ENCODE data around the gene IQSEC1. TPM values are rescaled to one million over a fixed set of nuclear protein-coding genes. Genes with fewer than 3 reads are reported as not detected.

The IQSEC1 gene
- total and polyA plus RNA-seq, 10 of the 15 experiments (the other 5 are each of a cell fraction or from before 2014, with no cell fraction given): 0.92 to 55.2 (median 8.5) TPM

GRCh38 chr3:13057282-13058040 is 15.8 kb downstream of the IQSEC1 start (continued):
- TF ChIP-seq SMAD1 (IDR thresholded peaks at IDR 0.05; ENCODE audit: low read depth, partially characterized antibody) (no peak), KAT2A (conservative IDR thresholded peaks at IDR 0.05; ENCODE audit: control insufficient read depth, low read depth, low read length) (no peak)

- SMC1A ChIA-PET (ENCODE audit: uncharacterized antibody, unreplicated experiment): interaction anchor here (1.2 kb wide), 1 partner anchor 10 kb away, joined by 3 read pairs; no protein-coding TSS in a partner anchor
- H3K9me3 ChIP-seq (replicated peaks; ENCODE audit: control insufficient read depth, insufficient read depth, low read length): no peaks in the 10 kb centered on the region
- H3K36me3 ChIP-seq (ENCODE audit: control insufficient read depth in 2 of 2, insufficient read depth in 2 of 2, low read length in 1 of 2): no peaks in the 10 kb centered on the region; a peak in 1 of 4 replicates
- no peaks in the 10 kb centered on the region for H4K20me1 ChIP-seq (ENCODE audit: control insufficient read depth, insufficient read depth)
- BruUV-seq (replicated peaks): no TSS peak
- H3K27ac ChIP-seq (ENCODE audit: control insufficient read depth, insufficient read depth): no peak overlapping the region
- H3K9ac ChIP-seq (ENCODE audit: control insufficient read depth, insufficient read depth, low read length): no peak overlapping the region
- intact Hi-C loops (cut with micrococcal nuclease; ENCODE audit: unreplicated experiment): no loop called here
- no peaks in the 10 kb centered on the region for H3K4me1 ChIP-seq (ENCODE audit: control insufficient read depth, insufficient read depth, low read length)
- H3K27me3 ChIP-seq (replicated peaks in 1 of 2; ENCODE audit: control insufficient read depth in 2 of 2, insufficient read depth in 2 of 2, low read length in 1 of 2): no peaks in the 10 kb centered on the region
- CTCF ChIA-PET: no interaction called here
- no peak overlapping the region for H3K4me3 ChIP-seq
- in situ Hi-C loops (cut with MboI): no loop called here
- FAIRE-seq (no peak), DNase-seq (ENCODE audit: low read depth, low spot score) (no peak), ATAC-seq (no peak)
- H2AFZ ChIP-seq (ENCODE audit: control insufficient read depth, low read depth, low read length): no peak overlapping the region
- no peak overlapping the region for H3K4me2 ChIP-seq (ENCODE audit: control insufficient read depth, insufficient read depth)
- POLR2A ChIA-PET: no interaction called here
- WGBS (ENCODE audit: insufficient coverage, insufficient replicate concordance, low lambda C conversion rate, missing lambda C conversion rate): 78% methylated on average over 6 of the region's 7 CpGs
- RAD21 ChIA-PET (ENCODE audit: unreplicated experiment): no interaction called here
- no peaks in the 10 kb centered on the region; the same call in 1 of the 2 replicates for H3K79me2 ChIP-seq (ENCODE audit: control insufficient read depth, insufficient read depth, low read length)
- no peak for TF ChIP-seq BCL3 (IDR thresholded peaks at IDR 0.05; ENCODE audit: borderline replicate concordance, insufficient read depth, low read depth, low read length, poor library complexity, severe bottlenecking)
- no peak for TF ChIP-seq E4F1 (IDR thresholded peaks at IDR 0.05; ENCODE audit: borderline replicate concordance, partially characterized antibody)
- TF ChIP-seq USF1 (IDR thresholded peaks at IDR 0.05; ENCODE audit: borderline replicate concordance, extremely low read length, insufficient read depth, low read depth, low read length): no peak
- no peak for TF ChIP-seq CEBPB (IDR thresholded peaks at IDR 0.05; ENCODE audit: borderline replicate concordance in 1 of 2, low read depth in 2 of 2, low read length in 2 of 2)
- no peak for TF ChIP-seq EED (IDR thresholded peaks at IDR 0.05; ENCODE audit: low read depth)
- no peak for TF ChIP-seq BMI1 (IDR thresholded peaks at IDR 0.05; ENCODE audit: borderline replicate concordance)
- no peak for TF ChIP-seq NR2C2 (IDR thresholded peaks at IDR 0.05; ENCODE audit: borderline replicate concordance, control insufficient read depth, insufficient read length, low read depth)
- TF ChIP-seq NFYA (IDR thresholded peaks at IDR 0.05; ENCODE audit: borderline replicate concordance, low read depth, low read length): no peak
- no peak for TF ChIP-seq CHD4 (IDR thresholded peaks at IDR 0.05)
- no peak for TF ChIP-seq RAD21 (IDR thresholded peaks at IDR 0.05; ENCODE audit: insufficient read depth, low read depth, low read length)
- TF ChIP-seq ZNF207 (IDR thresholded peaks at IDR 0.05; ENCODE audit: borderline replicate concordance): no peak
- TF ChIP-seq LARP7 (IDR thresholded peaks at IDR 0.05): no peak
- TF ChIP-seq RCOR1 (conservative IDR thresholded peaks at IDR 0.05; ENCODE audit: low read depth, low read length): no peak
- no peak for TF ChIP-seq MTA3 (IDR thresholded peaks at IDR 0.05; ENCODE audit: borderline replicate concordance, low read length)
- TF ChIP-seq TBL1XR1 (IDR thresholded peaks at IDR 0.05; ENCODE audit: low read depth, low read length): no peak
- TF ChIP-seq MYC (IDR thresholded peaks at IDR 0.05; ENCODE audit: insufficient read depth, insufficient read length, insufficient replicate concordance, low read length, severe bottlenecking): no peak
Observed at GRCh38 chr3:13055634-13056033, 17.6 kb downstream of the IQSEC1 start.

Data from GM12878 (cell line).